B cell (primary cell): ENCODE measurements around the gene ZNF827. TPM values are rescaled to one million over a fixed set of nuclear protein-coding genes. Genes with fewer than 3 reads are reported as not detected.

ENCODE experiments used
- ATAC-seq: fragments of 200-7000 bp; cut with Tn5 transposase; one replicate; pipeline ENCODE4 v1.10.0; 2021; ENCODE audit warnings: low read depth, mild to moderate bottlenecking, moderate number of reproducible peaks, moderate library complexity
- CTCF ChIA-PET: fragments of 350-600 bp; sonication (Branson Sonifier 250); formaldehyde crosslinking; loops from one replicate; lab custom pipeline; 2021; ENCODE audit warnings: antibody characterized with exemption, inconsistent platforms; lab: Charles Lee
- POLR2A ChIA-PET: fragments of 350-600 bp; sonication (Branson Sonifier 250); formaldehyde crosslinking; loops from one replicate; lab custom pipeline; 2021; ENCODE audit warnings: antibody characterized with exemption; lab: Charles Lee
- DNase-seq: peaks from one replicate; pipeline ENCODE4 v3.0.0; 2013
- H2AFZ ChIP-seq: 2 replicates; pipeline ENCODE4 v1.6.1; 2012; ENCODE audit warnings: mild to moderate bottlenecking, low read depth, low read length; ENCODE audit not compliant: insufficient read depth, poor library complexity, severe bottlenecking
- H3K27ac ChIP-seq, 2 donors: 1 replicate in 1 of 2; 2 replicates in 1 of 2; pipeline ENCODE4 v1.5.1; 2012 to 2013; ENCODE audit warnings: low read length in 2 of 2, mild to moderate bottlenecking in 2 of 2, moderate library complexity in 1 of 2
- H3K27me3 ChIP-seq, 4 experiments: fragments of 200-600 bp in 1 of 4; sonication (generic) in 1 of 4; replicated peaks in 1 of 4; 1 replicate in 2 of 4; 2 replicates in 2 of 4; pipeline versions ENCODE4 v1.6.1 to v1.7.0; 2013 to 2016; ENCODE audit warnings: low read length in 3 of 4, mild to moderate bottlenecking in 2 of 4, mixed read lengths in 1 of 4, moderate library complexity in 1 of 4; ENCODE audit not compliant: insufficient read depth in 4 of 4, control insufficient read depth in 3 of 4; ENCODE audit errors: control extremely low read depth in 1 of 4
- H3K36me3 ChIP-seq, 2 experiments: replicated peaks in 1 of 2; 1 replicate in 1 of 2; 2 replicates in 1 of 2; pipeline versions ENCODE4 v1.6.1 to v1.7.1; 2013; ENCODE audit warnings: low read length in 1 of 2; ENCODE audit not compliant: insufficient read depth in 2 of 2, control insufficient read depth in 1 of 2; ENCODE audit errors: control extremely low read depth in 1 of 2, extremely low read depth in 1 of 2
- H3K4me1 ChIP-seq, 2 donors: fragments of 200-600 bp in 1 of 2; sonication (generic) in 1 of 2; 1 replicate in 1 of 2; 2 replicates in 1 of 2; pipeline versions ENCODE4 v1.5.1 to v1.6.1; 2013 to 2017; ENCODE audit warnings: low read length in 2 of 2; ENCODE audit not compliant: control insufficient read depth in 2 of 2, insufficient read depth in 2 of 2
- H3K4me2 ChIP-seq: replicated peaks from 2 replicates; pipeline ENCODE3; 2012; ENCODE audit warnings: mild to moderate bottlenecking, low read depth, low read length; ENCODE audit not compliant: poor library complexity, severe bottlenecking
- H3K4me3 ChIP-seq, 5 experiments: fragments of 200-600 bp in 1 of 5; sonication (generic) in 1 of 5; 1 replicate in 3 of 5; 2 replicates in 2 of 5; pipeline versions ENCODE4 v1.5.1 to v1.7.0; 2011 to 2016; ENCODE audit warnings: low read length in 4 of 5, mild to moderate bottlenecking in 4 of 5, low read depth in 2 of 5, control low read depth in 1 of 5, moderate library complexity in 1 of 5; ENCODE audit not compliant: insufficient read depth in 1 of 5; ENCODE audit errors: control extremely low read depth in 1 of 5, extremely low read depth in 1 of 5
- H3K79me2 ChIP-seq: fragments of 200-600 bp; sonication (generic); one replicate; pipeline ENCODE4 v1.6.0; 2016; ENCODE audit warnings: low read length; ENCODE audit not compliant: control insufficient read depth, insufficient read depth
- H3K9ac ChIP-seq: fragments of 200-600 bp; sonication (generic); 2 replicates; pipeline ENCODE4 v1.6.1; 2017; ENCODE audit warnings: mild to moderate bottlenecking, low read length, moderate library complexity
- H3K9me3 ChIP-seq, 3 donors: one replicate each; pipeline versions ENCODE4 v1.6.1 to v1.7.1; 2013; ENCODE audit warnings: low read length in 2 of 3; ENCODE audit not compliant: control insufficient read depth in 2 of 3, insufficient read depth in 1 of 3; ENCODE audit errors: control extremely low read depth in 1 of 3
- H4K20me1 ChIP-seq: 2 replicates; pipeline ENCODE4 v1.6.0; 2012; ENCODE audit warnings: mild to moderate bottlenecking, low read length; ENCODE audit not compliant: insufficient read depth, control insufficient read depth, poor library complexity, severe bottlenecking
- H3K27ac Mint-ChIP-seq: one replicate; pipeline ENCODE4 v1.8.0; 2021; ENCODE audit warnings: mixed read lengths
- H3K27me3 Mint-ChIP-seq: one replicate; pipeline ENCODE4 v1.8.0; 2021; ENCODE audit warnings: mixed read lengths
- H3K4me1 Mint-ChIP-seq: one replicate; pipeline ENCODE4 v1.8.0; 2021; ENCODE audit warnings: mixed read lengths
- H3K4me3 Mint-ChIP-seq: one replicate; pipeline ENCODE4 v1.8.0; 2021; ENCODE audit warnings: mixed read lengths
- H3K9me3 Mint-ChIP-seq: one replicate; pipeline ENCODE4 v1.8.0; 2022; ENCODE audit warnings: mixed read lengths; ENCODE audit not compliant: insufficient read depth
- EZH2 ChIP-seq: IDR thresholded peaks from 2 replicates; pipeline ENCODE4 v1.6.1; 2012; ENCODE audit warnings: borderline replicate concordance, low read depth, mild to moderate bottlenecking, moderate library complexity, low read length; ENCODE audit not compliant: insufficient read depth, poor library complexity, severe bottlenecking
- WGBS: methylation state at CpG from one replicate; pipeline ENCODE4 v1.1.5; 2013; ENCODE audit warnings: missing lambda C conversion rate; ENCODE audit not compliant: insufficient coverage; 5-methylcytosine and 5-hydroxymethylcytosine counted together
- intact Hi-C: fragments of 100-400 bp; cut with micrococcal nuclease; formaldehyde crosslinking; loops from one replicate; pipeline ENCODE4 v1.10.0; 2022
- polyA plus RNA-seq: library from polyadenylated mRNA; depleted of rRNA; stranded (reverse); fragments of >200 nt; gene quantifications from 2 replicates; pipeline ENCODE4 v1.2.3, GENCODE V29; 2012
- total RNA-seq, 2 donors: library from RNA; stranded (reverse); fragments of 120-200 nt in 1 of 2; gene quantifications; 1 replicate in 1 of 2; 2 replicates in 1 of 2; pipeline versions ENCODE4 v1.2.3 to v1.2.4, GENCODE V29; 2013 to 2022
- TF ChIP-seq, protein P1 (sequence below): fragments of 200-600 bp; IDR thresholded peaks from one replicate; pipeline ENCODE4 v1.8.0; 2022; ENCODE audit warnings: antibody characterized with exemption, mild to moderate bottlenecking

ZNF827 gene
- total and polyA plus RNA-seq, 2 donors (not counting 1 experiment from before 2014, with no cell fraction given), result 20.6 to 30.1 TPM

DNA sequence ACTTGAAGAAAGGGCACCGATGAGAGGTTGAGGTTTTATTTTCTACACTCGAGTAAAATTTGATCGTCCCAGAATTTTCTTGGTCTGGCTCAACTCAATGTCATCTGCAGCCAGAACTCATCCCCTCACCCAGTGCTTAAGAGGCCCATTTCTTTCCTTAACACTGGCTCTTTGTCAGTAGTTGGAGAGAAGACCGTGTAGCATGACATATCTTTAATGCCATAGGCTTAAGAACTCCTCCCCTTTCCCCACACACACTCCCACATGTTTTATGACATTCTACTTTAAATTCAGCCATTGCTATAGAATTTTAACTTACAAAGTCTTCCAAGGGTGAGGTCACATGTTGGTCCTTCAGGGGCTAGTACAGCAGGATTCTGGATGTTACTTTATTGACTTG, 44.2 kb upstream of the ZNF827 start:
- Histone ChIP-seq H3K4me1 (no peaks in the 10 kb centered on the region), H3K27me3 (no peaks in the 10 kb centered on the region), H3K36me3 (no peaks in the 10 kb centered on the region), H3K9me3 (no peaks in the 10 kb centered on the region), H3K4me3 (no peak overlapping the region), H4K20me1 (no peaks in the 10 kb centered on the region), H3K4me2 (no peak overlapping the region), H2AFZ (no peak overlapping the region), H3K79me2 (no peaks in the 10 kb centered on the region), H3K9ac (no peak overlapping the region), H3K27ac (no peak overlapping the region)
- no peak for ATAC-seq
- no peaks in the 10 kb centered on the region for H3K4me1 Mint-ChIP-seq
- no peaks in the 10 kb centered on the region for H3K9me3 Mint-ChIP-seq
- CTCF ChIA-PET, result no interaction called here
- POLR2A ChIA-PET, result no interaction called here
- H3K27ac Mint-ChIP-seq, result no peak overlapping the region
- intact Hi-C loops, result no loop called here
- no peaks in the 10 kb centered on the region for H3K27me3 Mint-ChIP-seq
- no peak overlapping the region for H3K4me3 Mint-ChIP-seq
- no peak for TF ChIP-seq EZH2
- TF ChIP-seq, protein P1, sequence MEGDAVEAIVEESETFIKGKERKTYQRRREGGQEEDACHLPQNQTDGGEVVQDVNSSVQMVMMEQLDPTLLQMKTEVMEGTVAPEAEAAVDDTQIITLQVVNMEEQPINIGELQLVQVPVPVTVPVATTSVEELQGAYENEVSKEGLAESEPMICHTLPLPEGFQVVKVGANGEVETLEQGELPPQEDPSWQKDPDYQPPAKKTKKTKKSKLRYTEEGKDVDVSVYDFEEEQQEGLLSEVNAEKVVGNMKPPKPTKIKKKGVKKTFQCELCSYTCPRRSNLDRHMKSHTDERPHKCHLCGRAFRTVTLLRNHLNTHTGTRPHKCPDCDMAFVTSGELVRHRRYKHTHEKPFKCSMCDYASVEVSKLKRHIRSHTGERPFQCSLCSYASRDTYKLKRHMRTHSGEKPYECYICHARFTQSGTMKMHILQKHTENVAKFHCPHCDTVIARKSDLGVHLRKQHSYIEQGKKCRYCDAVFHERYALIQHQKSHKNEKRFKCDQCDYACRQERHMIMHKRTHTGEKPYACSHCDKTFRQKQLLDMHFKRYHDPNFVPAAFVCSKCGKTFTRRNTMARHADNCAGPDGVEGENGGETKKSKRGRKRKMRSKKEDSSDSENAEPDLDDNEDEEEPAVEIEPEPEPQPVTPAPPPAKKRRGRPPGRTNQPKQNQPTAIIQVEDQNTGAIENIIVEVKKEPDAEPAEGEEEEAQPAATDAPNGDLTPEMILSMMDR, result no peak
- 100% methylated on average over 4 of the region's 4 CpGs for WGBS
- DNase-seq, result no peak

DNA sequence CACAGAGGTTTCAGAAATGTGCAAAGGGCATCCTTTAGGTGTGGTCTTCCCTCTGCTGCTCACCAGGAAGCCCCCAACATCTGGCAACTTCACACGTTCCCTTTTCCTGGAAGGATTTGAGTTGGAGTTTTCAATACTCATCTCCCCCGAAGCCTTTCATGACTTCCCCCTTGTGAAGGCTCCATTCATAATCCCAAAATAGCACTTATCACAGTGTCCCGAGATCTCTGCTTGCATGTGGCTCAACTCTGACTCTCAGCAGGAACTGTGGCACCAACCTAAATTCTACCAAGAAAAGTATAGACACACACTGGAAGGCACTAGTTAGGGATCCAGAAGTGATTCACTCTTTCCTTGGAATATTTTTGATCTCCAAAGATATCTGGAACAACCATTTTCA, 40.5 kb upstream of the ZNF827 start:
- no peaks in the 10 kb centered on the region for H3K9me3 Mint-ChIP-seq
- no peaks in the 10 kb centered on the region for H3K4me1 Mint-ChIP-seq
- H3K4me2 ChIP-seq, result no peak overlapping the region
- no peaks in the 10 kb centered on the region for H4K20me1 ChIP-seq
- no peak overlapping the region for H2AFZ ChIP-seq
- H3K27ac Mint-ChIP-seq, result no peak overlapping the region
- ChIA-PET POLR2A (no interaction called here), CTCF (no interaction called here)
- H3K9me3 ChIP-seq, result no peaks in the 10 kb centered on the region
- no peaks in the 10 kb centered on the region for H3K27me3 Mint-ChIP-seq
- intact Hi-C loops, result no loop called here
- no peak overlapping the region for H3K27ac ChIP-seq
- no peak overlapping the region for H3K4me3 ChIP-seq
- H3K27me3 ChIP-seq, result no peaks in the 10 kb centered on the region
- no peaks in the 10 kb centered on the region for H3K79me2 ChIP-seq
- no peak for DNase-seq
- H3K9ac ChIP-seq, result no peak overlapping the region
- WGBS, result 85% methylated on average over 3 of the region's 3 CpGs
- ATAC-seq, result no peak
- H3K36me3 ChIP-seq, result no peaks in the 10 kb centered on the region
- TF ChIP-seq EZH2, result no peak
- TF ChIP-seq, protein P1, result no peak
- no peak overlapping the region for H3K4me3 Mint-ChIP-seq
- no peaks in the 10 kb centered on the region for H3K4me1 ChIP-seq
